GM12878 (cell line): Measurements from ENCODE around the gene NPEPPS.

ENCODE experiments used
- CREB1 ChIP-seq: IDR thresholded peaks from 2 replicates; pipeline ENCODE4 v1.6.1; 2012; ENCODE audit warnings: low read depth, mild to moderate bottlenecking, inconsistent platforms
- CREM ChIP-seq: IDR thresholded peaks from 2 replicates; pipeline ENCODE4 v1.6.1; 2014; ENCODE audit warnings: antibody characterized with exemption, low read depth
- CTCF ChIP-seq, 3 experiments: IDR thresholded peaks in 2 of 3; conservative IDR thresholded peaks in 1 of 3; 2 replicates each; pipeline ENCODE4 v1.5.1; 2011; ENCODE audit warnings: low read depth in 3 of 3, low read length in 3 of 3, mild to moderate bottlenecking in 3 of 3, control low read depth in 2 of 3, moderate library complexity in 2 of 3, inconsistent platforms in 1 of 3, mixed read lengths in 1 of 3; ENCODE audit not compliant: control insufficient read depth in 2 of 3, insufficient read depth in 1 of 3; ENCODE audit errors: extremely low read depth in 1 of 3
- EP300 ChIP-seq, 2 experiments: fragments of 150-350 bp in 1 of 2; IDR thresholded peaks; 2 replicates each; pipeline ENCODE4 v1.6.1; 2011 to 2012; ENCODE audit warnings: low read depth in 2 of 2, low read length in 2 of 2, borderline replicate concordance in 1 of 2, improper control_type of control experiment in 1 of 2, inconsistent platforms in 1 of 2; ENCODE audit not compliant: control insufficient read depth in 1 of 2
- EZH2 ChIP-seq: IDR thresholded peaks from 2 replicates; pipeline ENCODE4 v1.6.1; 2012; ENCODE audit warnings: low read depth, mild to moderate bottlenecking, control low read depth, inconsistent platforms, low read length, borderline replicate concordance; ENCODE audit not compliant: control insufficient read depth
- FOS ChIP-seq: IDR thresholded peaks from 3 replicates; pipeline ENCODE4 v1.6.1; 2011; ENCODE audit warnings: borderline replicate concordance; ENCODE audit not compliant: insufficient read length; ENCODE audit errors: extremely low read depth
- MAX ChIP-seq: IDR thresholded peaks from 2 replicates; pipeline ENCODE4 v1.6.1; 2012; ENCODE audit warnings: low read depth, low read length, improper control_type of control experiment
- POLR2A ChIP-seq: IDR thresholded peaks from 2 replicates; pipeline ENCODE4 v1.6.1; 2011; ENCODE audit warnings: low read depth, mild to moderate bottlenecking, low read length
- TAF1 ChIP-seq: IDR thresholded peaks from 2 replicates; pipeline ENCODE4 v1.6.1; 2011; ENCODE audit warnings: mild to moderate bottlenecking, low read depth, low read length, borderline replicate concordance
- YY1 ChIP-seq: IDR thresholded peaks from 2 replicates; pipeline ENCODE4 v1.6.1; 2011; ENCODE audit warnings: low read depth, mild to moderate bottlenecking, low read length
- TF ChIP-seq, protein P1 (sequence below): fragments of 450-650 bp; IDR thresholded peaks from 2 replicates; pipeline ENCODE4 v1.6.1; 2017; ENCODE audit warnings: mild to moderate bottlenecking
- TF ChIP-seq, protein P2 (sequence below): fragments of 450-650 bp; formaldehyde crosslinking; IDR thresholded peaks from 2 replicates; pipeline ENCODE4 v1.4.0; 2020; ENCODE audit warnings: mild to moderate bottlenecking, moderate library complexity

DNA sequence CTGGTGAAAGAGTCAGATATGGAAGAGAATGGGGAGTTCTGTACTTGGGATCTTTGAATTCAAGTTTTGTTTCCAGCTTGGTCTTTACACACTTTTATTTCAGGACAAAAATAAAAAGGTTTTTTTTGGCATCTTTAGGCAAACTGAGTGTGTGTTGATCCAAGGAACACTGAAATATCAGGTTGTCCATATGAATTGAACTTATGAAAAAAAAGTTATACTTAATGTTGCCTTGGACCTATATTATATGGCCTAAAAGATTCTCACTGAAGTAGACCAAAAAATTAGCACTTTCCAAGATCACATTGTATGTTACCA lies 133.7 kb downstream of the NPEPPS start:
- no peak for TF ChIP-seq POLR2A
- no peak for TF ChIP-seq CTCF (IDR thresholded peaks at IDR 0.05 in 2 of 3, conservative IDR thresholded peaks at IDR 0.05 in 1 of 3; ENCODE audit: control insufficient read depth in 2 of 3, extremely low read depth in 1 of 3, insufficient read depth in 1 of 3, low read depth in 3 of 3, low read length in 3 of 3)
- no peak for TF ChIP-seq CREB1
- no peak for TF ChIP-seq TAF1
- no peak for TF ChIP-seq EZH2
- no peak for TF ChIP-seq FOS
- TF ChIP-seq, protein P1, sequence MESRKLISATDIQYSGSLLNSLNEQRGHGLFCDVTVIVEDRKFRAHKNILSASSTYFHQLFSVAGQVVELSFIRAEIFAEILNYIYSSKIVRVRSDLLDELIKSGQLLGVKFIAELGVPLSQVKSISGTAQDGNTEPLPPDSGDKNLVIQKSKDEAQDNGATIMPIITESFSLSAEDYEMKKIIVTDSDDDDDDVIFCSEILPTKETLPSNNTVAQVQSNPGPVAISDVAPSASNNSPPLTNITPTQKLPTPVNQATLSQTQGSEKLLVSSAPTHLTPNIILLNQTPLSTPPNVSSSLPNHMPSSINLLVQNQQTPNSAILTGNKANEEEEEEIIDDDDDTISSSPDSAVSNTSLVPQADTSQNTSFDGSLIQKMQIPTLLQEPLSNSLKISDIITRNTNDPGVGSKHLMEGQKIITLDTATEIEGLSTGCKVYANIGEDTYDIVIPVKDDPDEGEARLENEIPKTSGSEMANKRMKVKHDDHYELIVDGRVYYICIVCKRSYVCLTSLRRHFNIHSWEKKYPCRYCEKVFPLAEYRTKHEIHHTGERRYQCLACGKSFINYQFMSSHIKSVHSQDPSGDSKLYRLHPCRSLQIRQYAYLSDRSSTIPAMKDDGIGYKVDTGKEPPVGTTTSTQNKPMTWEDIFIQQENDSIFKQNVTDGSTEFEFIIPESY: no peak
- no peak for TF ChIP-seq YY1
- TF ChIP-seq, protein P2, sequence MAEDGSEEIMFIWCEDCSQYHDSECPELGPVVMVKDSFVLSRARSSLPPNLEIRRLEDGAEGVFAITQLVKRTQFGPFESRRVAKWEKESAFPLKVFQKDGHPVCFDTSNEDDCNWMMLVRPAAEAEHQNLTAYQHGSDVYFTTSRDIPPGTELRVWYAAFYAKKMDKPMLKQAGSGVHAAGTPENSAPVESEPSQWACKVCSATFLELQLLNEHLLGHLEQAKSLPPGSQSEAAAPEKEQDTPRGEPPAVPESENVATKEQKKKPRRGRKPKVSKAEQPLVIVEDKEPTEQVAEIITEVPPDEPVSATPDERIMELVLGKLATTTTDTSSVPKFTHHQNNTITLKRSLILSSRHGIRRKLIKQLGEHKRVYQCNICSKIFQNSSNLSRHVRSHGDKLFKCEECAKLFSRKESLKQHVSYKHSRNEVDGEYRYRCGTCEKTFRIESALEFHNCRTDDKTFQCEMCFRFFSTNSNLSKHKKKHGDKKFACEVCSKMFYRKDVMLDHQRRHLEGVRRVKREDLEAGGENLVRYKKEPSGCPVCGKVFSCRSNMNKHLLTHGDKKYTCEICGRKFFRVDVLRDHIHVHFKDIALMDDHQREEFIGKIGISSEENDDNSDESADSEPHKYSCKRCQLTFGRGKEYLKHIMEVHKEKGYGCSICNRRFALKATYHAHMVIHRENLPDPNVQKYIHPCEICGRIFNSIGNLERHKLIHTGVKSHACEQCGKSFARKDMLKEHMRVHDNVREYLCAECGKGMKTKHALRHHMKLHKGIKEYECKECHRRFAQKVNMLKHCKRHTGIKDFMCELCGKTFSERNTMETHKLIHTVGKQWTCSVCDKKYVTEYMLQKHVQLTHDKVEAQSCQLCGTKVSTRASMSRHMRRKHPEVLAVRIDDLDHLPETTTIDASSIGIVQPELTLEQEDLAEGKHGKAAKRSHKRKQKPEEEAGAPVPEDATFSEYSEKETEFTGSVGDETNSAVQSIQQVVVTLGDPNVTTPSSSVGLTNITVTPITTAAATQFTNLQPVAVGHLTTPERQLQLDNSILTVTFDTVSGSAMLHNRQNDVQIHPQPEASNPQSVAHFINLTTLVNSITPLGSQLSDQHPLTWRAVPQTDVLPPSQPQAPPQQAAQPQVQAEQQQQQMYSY (CRISPR knock-in tag): no peak
- TF ChIP-seq CREM: no peak
- no peak for TF ChIP-seq EP300 (IDR thresholded peaks at IDR 0.05; ENCODE audit: borderline replicate concordance in 1 of 2, control insufficient read depth in 1 of 2, low read depth in 2 of 2, low read length in 2 of 2)
- no peak for TF ChIP-seq MAX
